ENCODE measurements around the gene SUGP2. TPM values are rescaled to one million over a fixed set of nuclear protein-coding genes. Genes with fewer than 3 reads are reported as not detected.

The SUGP2 gene
- total RNA-seq, 1 donor from 2014 or later: 114 TPM

DNA sequence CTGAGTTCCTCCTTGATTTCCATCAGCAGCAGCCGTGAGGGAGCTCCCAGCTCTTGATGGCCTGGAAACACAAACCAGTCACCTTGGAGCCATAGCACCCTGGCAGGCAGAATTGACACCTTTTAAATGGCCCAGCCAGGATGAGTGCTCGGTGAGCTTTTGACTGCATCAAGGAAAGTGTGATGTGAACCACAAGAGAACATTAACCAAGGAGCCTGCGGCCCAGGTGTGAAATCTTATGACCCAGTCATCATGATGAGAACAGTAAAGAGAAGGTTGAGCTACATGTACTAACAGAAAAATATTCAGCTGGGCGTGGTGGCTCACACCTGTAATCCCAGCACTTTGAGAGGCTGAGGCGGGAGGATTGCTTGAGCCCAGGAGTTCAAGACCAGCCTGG is 22.8 kb downstream of the SUGP2 start:
- intact Hi-C loops (cut with micrococcal nuclease): no loop called here
- Mint-ChIP-seq H3K36me3 (ENCODE audit: low read depth) (peaks cover 41% of the 10 kb centered on the region), H3K4me1 (ENCODE audit: low read depth) (no peaks in the 10 kb centered on the region), H3K27me3 (ENCODE audit: insufficient read depth) (no peaks in the 10 kb centered on the region), H3K9me3 (no peaks in the 10 kb centered on the region), H3K4me3 (no peak overlapping the region), H3K27ac (no peak overlapping the region)
- DNase-seq (ENCODE audit: low spot score): no peak

DNA sequence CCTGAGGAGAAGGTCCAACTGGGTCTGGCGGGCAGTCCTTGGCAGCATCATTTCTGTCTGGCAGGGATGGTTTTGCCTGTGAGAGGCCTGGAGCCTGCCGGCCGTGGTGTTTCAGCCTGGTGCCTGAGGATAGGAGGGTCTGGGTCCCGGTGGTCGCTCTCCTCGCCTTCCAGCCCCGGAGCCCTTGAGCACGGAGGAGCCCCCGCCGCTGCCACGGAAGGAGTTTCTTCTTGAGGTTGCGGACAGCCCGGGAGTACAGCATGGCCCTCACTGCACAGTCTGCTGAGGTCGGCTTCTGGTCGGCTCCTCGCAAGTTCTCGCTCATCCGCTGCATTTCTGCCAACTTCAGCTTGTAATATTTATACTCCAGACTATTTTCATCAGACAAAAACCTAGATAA is 23.4 kb downstream of the SUGP2 start:
- intact Hi-C loops (cut with micrococcal nuclease): no loop called here
- no peaks in the 10 kb centered on the region for H3K9me3 Mint-ChIP-seq
- peaks cover 45% of the 10 kb centered on the region for H3K36me3 Mint-ChIP-seq (ENCODE audit: low read depth)
- DNase-seq (ENCODE audit: low spot score): no peak
- H3K4me3 Mint-ChIP-seq: no peak overlapping the region
- H3K27me3 Mint-ChIP-seq (ENCODE audit: insufficient read depth): no peaks in the 10 kb centered on the region
- H3K4me1 Mint-ChIP-seq (ENCODE audit: low read depth): no peaks in the 10 kb centered on the region
- H3K27ac Mint-ChIP-seq: no peak overlapping the region

GRCh38 chr19:19006213-19006612 is 27.1 kb downstream of the SUGP2 start:
- Mint-ChIP-seq H3K9me3 (no peaks in the 10 kb centered on the region), H3K4me3 (no peak overlapping the region), H3K36me3 (ENCODE audit: low read depth) (peaks cover 46% of the 10 kb centered on the region), H3K27me3 (ENCODE audit: insufficient read depth) (no peaks in the 10 kb centered on the region), H3K4me1 (ENCODE audit: low read depth) (no peaks in the 10 kb centered on the region), H3K27ac (no peak overlapping the region)
- no peak for DNase-seq (ENCODE audit: low spot score)
- intact Hi-C loops (cut with micrococcal nuclease): no loop called here

DNA sequence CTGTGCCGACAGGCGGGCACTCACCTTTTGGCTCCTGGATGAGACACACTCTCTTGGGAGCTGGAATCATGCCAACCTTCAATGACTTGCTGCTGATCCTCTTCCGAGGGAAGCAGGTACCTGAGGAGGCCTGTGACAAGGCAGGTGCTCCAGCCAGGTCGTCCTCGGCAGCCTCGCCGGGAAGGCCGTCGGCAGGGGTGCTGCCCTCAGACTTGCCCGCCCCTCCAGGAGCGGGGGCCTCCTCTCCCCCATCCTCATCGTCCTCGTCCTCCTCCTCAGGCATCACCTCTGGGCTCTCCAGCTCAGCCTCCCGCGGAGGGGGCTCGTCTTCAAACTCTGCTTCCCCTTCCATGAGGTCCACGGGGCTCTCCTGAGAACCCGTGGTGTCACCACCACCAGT is 29.2 kb downstream of the SUGP2 start:
- no peaks in the 10 kb centered on the region for H3K27me3 Mint-ChIP-seq (ENCODE audit: insufficient read depth)
- no peaks in the 10 kb centered on the region for H3K9me3 Mint-ChIP-seq
- intact Hi-C loops (cut with micrococcal nuclease): no loop called here
- H3K4me3 Mint-ChIP-seq: no peak overlapping the region
- no peak for DNase-seq (ENCODE audit: low spot score)
- no peak overlapping the region for H3K27ac Mint-ChIP-seq
- H3K4me1 Mint-ChIP-seq (ENCODE audit: low read depth): peaks cover 7% of the 10 kb centered on the region
- H3K36me3 Mint-ChIP-seq (ENCODE audit: low read depth): peaks cover 42% of the 10 kb centered on the region

- Mint-ChIP-seq H3K4me3 (no peak overlapping the region), H3K27ac (no peak overlapping the region), H3K4me1 (ENCODE audit: low read depth) (peaks cover 13% of the 10 kb centered on the region), H3K9me3 (no peaks in the 10 kb centered on the region), H3K27me3 (ENCODE audit: insufficient read depth) (no peaks in the 10 kb centered on the region), H3K36me3 (ENCODE audit: low read depth) (peaks cover 30% of the 10 kb centered on the region)
- intact Hi-C loops (cut with micrococcal nuclease): no loop called here
- no peak for DNase-seq (ENCODE audit: low spot score)
Measured at GRCh38 chr19:18999896-19000620, 33.3 kb downstream of the SUGP2 start.

- H3K36me3 Mint-ChIP-seq (ENCODE audit: low read depth): peaks cover 24% of the 10 kb centered on the region
- H3K27me3 Mint-ChIP-seq (ENCODE audit: insufficient read depth): no peaks in the 10 kb centered on the region
- no peak for DNase-seq (ENCODE audit: low spot score)
- H3K27ac Mint-ChIP-seq: no peak overlapping the region
- H3K9me3 Mint-ChIP-seq: no peaks in the 10 kb centered on the region
- no peak overlapping the region for H3K4me3 Mint-ChIP-seq
- intact Hi-C loops (cut with micrococcal nuclease): no loop called here
- H3K4me1 Mint-ChIP-seq (ENCODE audit: low read depth): peaks cover 13% of the 10 kb centered on the region
Measured at GRCh38 chr19:18999016-18999758, 34.1 kb downstream of the SUGP2 start.

GRCh38 chr19:18998276-18998675 is 35.0 kb downstream of the SUGP2 start:
- intact Hi-C loops (cut with micrococcal nuclease): no loop called here
- DNase-seq (ENCODE audit: low spot score): no peak
- peak overlapping the region; percentile 34 for H3K27ac Mint-ChIP-seq
- H3K27me3 Mint-ChIP-seq (ENCODE audit: insufficient read depth): no peaks in the 10 kb centered on the region
- H3K4me1 Mint-ChIP-seq (ENCODE audit: low read depth): peaks cover 13% of the 10 kb centered on the region
- H3K36me3 Mint-ChIP-seq (ENCODE audit: low read depth): peaks cover 29% of the 10 kb centered on the region
- no peak overlapping the region for H3K4me3 Mint-ChIP-seq
- H3K9me3 Mint-ChIP-seq: no peaks in the 10 kb centered on the region

DNA sequence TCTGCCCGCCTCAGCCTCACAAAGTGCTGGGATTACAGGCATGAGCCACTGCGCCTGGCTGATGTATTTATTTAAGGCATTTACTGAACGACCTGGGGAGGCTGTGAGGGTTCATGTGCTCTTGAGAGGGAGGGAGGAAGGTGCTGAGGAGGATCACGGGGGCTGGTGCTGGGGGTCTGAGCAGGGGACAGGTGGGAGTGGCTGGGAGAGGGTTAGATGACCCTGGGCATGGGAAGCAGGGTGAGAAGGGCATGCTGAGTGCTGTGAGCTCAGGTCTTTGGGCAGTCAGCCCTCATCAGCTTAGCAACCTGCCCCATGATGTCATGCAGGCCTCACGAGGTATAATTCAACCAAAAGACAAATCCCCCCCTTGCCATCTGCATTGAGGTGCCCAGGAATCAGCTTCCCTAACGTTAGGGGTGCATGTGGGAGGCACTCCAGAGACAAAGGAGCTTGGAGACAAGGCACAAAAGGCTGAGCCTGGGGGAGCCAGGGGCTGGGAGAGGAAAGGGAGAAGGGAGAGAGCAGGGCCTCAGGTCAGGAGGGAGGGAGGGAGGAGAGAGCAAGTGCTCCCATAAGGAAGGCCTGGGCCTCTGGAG is 36.4 kb downstream of the SUGP2 start:
- intact Hi-C loops (cut with micrococcal nuclease): no loop called here
- peaks cover 33% of the 10 kb centered on the region for H3K36me3 Mint-ChIP-seq (ENCODE audit: low read depth)
- no peak overlapping the region for H3K4me3 Mint-ChIP-seq
- DNase-seq (ENCODE audit: low spot score): no peak
- no peaks in the 10 kb centered on the region for H3K27me3 Mint-ChIP-seq (ENCODE audit: insufficient read depth)
- H3K27ac Mint-ChIP-seq: no peak overlapping the region
- H3K9me3 Mint-ChIP-seq: no peaks in the 10 kb centered on the region
- H3K4me1 Mint-ChIP-seq (ENCODE audit: low read depth): peaks cover 13% of the 10 kb centered on the region

DNA sequence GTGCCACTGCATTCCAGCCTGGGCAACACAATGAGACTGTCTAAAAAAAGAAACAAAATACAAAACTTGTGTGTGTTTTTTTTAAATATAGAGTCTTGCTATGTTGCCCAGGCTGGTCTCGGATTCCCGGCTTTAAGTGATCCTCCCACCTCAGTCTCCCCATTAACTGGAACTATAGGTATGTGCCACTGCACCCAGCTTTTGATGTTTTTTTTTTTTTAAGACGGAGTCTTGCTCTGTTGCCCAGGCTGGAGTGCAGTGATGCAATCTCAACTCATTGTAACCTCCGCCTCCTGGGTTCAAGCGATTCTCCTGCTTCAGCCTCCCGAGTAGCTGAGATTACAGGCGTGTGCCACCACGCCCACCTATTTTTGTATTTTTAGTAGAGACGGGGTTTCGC is 37.0 kb downstream of the SUGP2 start:
- DNase-seq (ENCODE audit: low spot score): no peak
- intact Hi-C loops (cut with micrococcal nuclease): no loop called here
- no peak overlapping the region for H3K4me3 Mint-ChIP-seq
- H3K4me1 Mint-ChIP-seq (ENCODE audit: low read depth): peaks cover 13% of the 10 kb centered on the region
- H3K36me3 Mint-ChIP-seq (ENCODE audit: low read depth): peaks cover 30% of the 10 kb centered on the region
- no peak overlapping the region for H3K27ac Mint-ChIP-seq
- no peaks in the 10 kb centered on the region for H3K9me3 Mint-ChIP-seq
- H3K27me3 Mint-ChIP-seq (ENCODE audit: insufficient read depth): no peaks in the 10 kb centered on the region

GRCh38 chr19:18995804-18996241 is 37.5 kb downstream of the SUGP2 start:
- H3K4me1 Mint-ChIP-seq (ENCODE audit: low read depth): peaks cover 13% of the 10 kb centered on the region
- intact Hi-C loops (cut with micrococcal nuclease): no loop called here
- DNase-seq (ENCODE audit: low spot score): no peak
- H3K36me3 Mint-ChIP-seq (ENCODE audit: low read depth): peaks cover 31% of the 10 kb centered on the region
- H3K4me3 Mint-ChIP-seq: no peak overlapping the region
- H3K27me3 Mint-ChIP-seq (ENCODE audit: insufficient read depth): no peaks in the 10 kb centered on the region
- H3K9me3 Mint-ChIP-seq: no peaks in the 10 kb centered on the region
- peak overlapping the region; percentile 40 for H3K27ac Mint-ChIP-seq

DNA sequence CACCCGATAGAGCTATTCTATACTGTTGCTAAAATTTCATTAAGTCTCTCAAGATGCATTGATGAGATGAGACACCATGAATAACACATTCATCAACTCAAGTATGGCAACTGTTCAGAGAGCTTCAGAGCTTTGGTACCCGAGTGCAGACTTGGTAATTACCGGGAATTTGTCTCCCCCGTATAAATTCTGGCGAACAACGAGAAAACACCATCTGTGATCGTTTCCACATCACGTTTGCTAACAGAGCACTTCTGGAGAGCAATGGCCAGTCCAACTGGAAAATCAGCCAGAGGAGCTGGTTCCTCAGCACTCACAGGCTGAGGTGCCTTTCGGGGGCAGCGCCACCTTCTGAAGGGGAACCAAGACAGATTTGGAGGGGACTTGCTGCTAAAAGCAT is 40.2 kb downstream of the SUGP2 start:
- intact Hi-C loops (cut with micrococcal nuclease): no loop called here
- H3K4me3 Mint-ChIP-seq: no peak overlapping the region
- H3K9me3 Mint-ChIP-seq: no peaks in the 10 kb centered on the region
- H3K36me3 Mint-ChIP-seq (ENCODE audit: low read depth): peaks cover 19% of the 10 kb centered on the region
- H3K4me1 Mint-ChIP-seq (ENCODE audit: low read depth): no peaks in the 10 kb centered on the region
- no peaks in the 10 kb centered on the region for H3K27me3 Mint-ChIP-seq (ENCODE audit: insufficient read depth)
- no peak for DNase-seq (ENCODE audit: low spot score)
- no peak overlapping the region for H3K27ac Mint-ChIP-seq

- no peak overlapping the region for H3K4me3 Mint-ChIP-seq
- no peaks in the 10 kb centered on the region for H3K27me3 Mint-ChIP-seq (ENCODE audit: insufficient read depth)
- no peak for DNase-seq (ENCODE audit: low spot score)
- no peaks in the 10 kb centered on the region for H3K9me3 Mint-ChIP-seq
- intact Hi-C loops (cut with micrococcal nuclease): no loop called here
- no peak overlapping the region for H3K27ac Mint-ChIP-seq
- no peaks in the 10 kb centered on the region for H3K4me1 Mint-ChIP-seq (ENCODE audit: low read depth)
- H3K36me3 Mint-ChIP-seq (ENCODE audit: low read depth): peaks cover 17% of the 10 kb centered on the region
Measured at GRCh38 chr19:18992696-18993095, 40.6 kb downstream of the SUGP2 start.

DNA sequence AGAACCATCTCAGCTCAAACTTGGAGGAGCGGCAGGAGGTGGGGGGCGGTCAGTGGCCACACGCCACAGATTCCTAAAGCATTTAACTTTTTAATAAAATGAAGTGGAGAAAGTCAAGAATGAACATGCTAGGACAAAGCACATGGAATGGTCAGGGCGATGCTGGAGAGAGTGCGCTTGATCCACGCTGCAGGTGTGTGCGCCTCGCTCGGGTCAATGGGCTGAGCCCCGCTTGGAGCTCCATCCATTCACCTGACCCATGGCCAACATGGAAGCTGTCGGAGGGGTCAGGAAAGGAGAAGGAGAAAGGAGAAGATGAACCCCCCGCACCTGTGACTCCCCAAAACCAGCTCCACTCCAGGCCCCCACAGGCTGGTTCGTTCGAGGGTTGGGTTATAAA is 41.8 kb downstream of the SUGP2 start:
- Mint-ChIP-seq H3K4me1 (ENCODE audit: low read depth) (no peaks in the 10 kb centered on the region), H3K27me3 (ENCODE audit: insufficient read depth) (peaks cover 5% of the 10 kb centered on the region), H3K9me3 (no peaks in the 10 kb centered on the region), H3K27ac (no peak overlapping the region), H3K36me3 (ENCODE audit: low read depth) (peaks cover 17% of the 10 kb centered on the region), H3K4me3 (no peak overlapping the region)
- intact Hi-C loops (cut with micrococcal nuclease): no loop called here
- DNase-seq (ENCODE audit: low spot score): no peak

All from activated T-helper 1 cell treated with anti-CD3 and anti-CD28 coated beads, Interleukin-12 subunit alpha, Interleukin-12 subunit beta, Interleukin-2, Interleukin-4 antibody, amounts not matched to agents 30 ng/mL and 10 ng/mL and 1 ng/mL, durations not matched to agents 14 hours and 24 hours and 36 hours (primary cell).